ENCODE measurements around the gene CHRNA3.
A peak's percentile ranks its signal among the peaks of the same experiment; 100 is the strongest.
"Not testable (repeated sequence)": the region's sequence is repeated elsewhere in the genome, so short reads cannot be mapped to it uniquely, and the experiment has no call there.

Gene CHRNA3

GRCh38 chr15:78618490-78618934, 2.3 kb downstream of the CHRNA3 start:
- DNase-seq (ENCODE audit: low read depth in 2 of 2), result peak; percentile 91 to 92
- H3K4me3 ChIP-seq (replicated peaks in 1 of 2; ENCODE audit: low read depth in 2 of 2, low read length in 2 of 2), result no peak overlapping the region

GRCh38 chr15:78618064-78618463, 2.7 kb downstream of the CHRNA3 start:
- H3K4me3 ChIP-seq (replicated peaks in 1 of 2; ENCODE audit: low read depth in 2 of 2, low read length in 2 of 2), result no peak overlapping the region
- DNase-seq (ENCODE audit: low read depth in 2 of 2), result no peak
- TF ChIP-seq CTCF (IDR thresholded peaks at IDR 0.05; ENCODE audit: low read depth, low read length), result no peak

More at GRCh38 chr15:78618490-78618934, 2.3 kb downstream of the CHRNA3 start:
- TF ChIP-seq CTCF (IDR thresholded peaks at IDR 0.05; ENCODE audit: low read depth, low read length), result peak; percentile 77

DNA sequence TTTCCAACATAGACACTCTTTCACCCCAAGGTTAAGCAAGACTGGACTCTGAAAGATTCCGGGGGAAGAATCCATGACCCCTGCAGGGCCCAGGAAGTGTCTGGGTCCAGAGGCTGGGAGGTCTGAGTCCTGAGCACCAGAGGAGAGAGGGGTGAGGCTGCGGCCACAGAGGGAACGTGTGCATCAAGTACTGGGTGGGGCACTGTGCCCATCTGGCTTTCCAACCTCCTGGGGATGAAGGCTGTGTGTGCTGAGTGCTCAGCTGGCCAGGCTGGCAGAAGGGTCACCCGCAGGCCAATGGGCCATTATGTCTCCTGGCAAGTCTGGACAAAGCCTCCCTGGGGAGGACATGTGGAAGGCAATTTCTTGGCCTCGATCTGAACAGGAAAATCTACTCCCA, 3.3 kb downstream of the CHRNA3 start:
- TF ChIP-seq CTCF (IDR thresholded peaks at IDR 0.05; ENCODE audit: low read depth, low read length), result no peak
- DNase-seq (ENCODE audit: low read depth in 2 of 2), result no peak
- no peak overlapping the region for H3K4me3 ChIP-seq (replicated peaks in 1 of 2; ENCODE audit: low read depth in 2 of 2, low read length in 2 of 2)

- no peak overlapping the region for H3K4me3 ChIP-seq (replicated peaks in 1 of 2; ENCODE audit: low read depth in 2 of 2, low read length in 2 of 2)
- no peak for DNase-seq (ENCODE audit: low read depth in 2 of 2)
- TF ChIP-seq CTCF (IDR thresholded peaks at IDR 0.05; ENCODE audit: low read depth, low read length), result no peak
Observed at GRCh38 chr15:78617076-78617475, 3.7 kb downstream of the CHRNA3 start.

GRCh38 chr15:78616506-78616905, 4.3 kb downstream of the CHRNA3 start:
- H3K4me3 ChIP-seq (replicated peaks in 1 of 2; ENCODE audit: low read depth in 2 of 2, low read length in 2 of 2), result no peak overlapping the region
- TF ChIP-seq CTCF (IDR thresholded peaks at IDR 0.05; ENCODE audit: low read depth, low read length), result no peak
- no peak for DNase-seq (ENCODE audit: low read depth in 2 of 2)

DNA sequence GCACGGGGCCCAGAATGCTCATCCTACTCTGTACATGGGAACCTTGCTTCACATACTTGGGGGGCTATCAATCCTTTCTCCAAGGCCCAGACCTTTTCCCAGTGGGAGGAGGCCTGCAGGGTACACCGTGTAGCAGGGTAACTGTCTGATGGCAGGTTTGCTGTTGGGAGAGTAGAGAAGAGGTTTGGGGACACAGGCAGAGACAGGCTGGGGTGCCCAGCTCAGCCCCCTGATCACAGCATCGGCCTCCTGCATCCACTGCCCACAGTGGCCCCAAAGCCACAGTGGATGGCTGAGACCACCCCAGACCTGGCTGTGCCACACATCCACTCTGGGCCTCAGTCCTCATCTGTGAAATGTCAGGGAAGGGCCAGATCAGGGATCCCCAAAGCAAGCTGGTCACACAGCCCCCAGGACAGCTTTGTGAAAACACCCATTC, 5.6 kb downstream of the CHRNA3 start:
- H3K4me3 ChIP-seq (replicated peaks in 1 of 2; ENCODE audit: low read depth in 2 of 2, low read length in 2 of 2), result no peak overlapping the region
- DNase-seq (ENCODE audit: low read depth in 2 of 2), result no peak
- no peak for TF ChIP-seq CTCF (IDR thresholded peaks at IDR 0.05; ENCODE audit: low read depth, low read length)

DNA sequence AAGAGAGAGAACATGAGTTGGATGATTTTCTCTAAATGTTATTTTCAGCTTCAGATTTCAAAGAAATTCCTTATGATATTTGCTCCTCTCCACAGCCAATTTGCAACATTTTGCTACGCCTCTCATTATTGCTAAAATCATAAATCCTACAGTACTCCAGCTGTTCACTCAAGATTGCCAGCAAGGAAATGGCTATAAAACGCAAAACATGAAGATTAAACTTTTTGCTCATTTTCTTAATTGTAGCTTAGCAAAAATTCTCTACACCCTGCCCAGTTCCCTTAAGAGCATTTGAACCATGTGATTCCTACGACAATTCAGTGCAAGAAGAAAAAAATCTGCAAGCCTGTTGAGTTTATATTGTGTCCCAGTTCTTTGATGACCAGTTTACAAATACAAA, 6.8 kb downstream of the CHRNA3 start:
- H3K4me3 ChIP-seq (replicated peaks in 1 of 2; ENCODE audit: low read depth in 2 of 2, low read length in 2 of 2), result no peak overlapping the region
- no peak for TF ChIP-seq CTCF (IDR thresholded peaks at IDR 0.05; ENCODE audit: low read depth, low read length)
- DNase-seq (ENCODE audit: low read depth in 2 of 2), result no peak

GRCh38 chr15:78609551-78609950, 11.2 kb downstream of the CHRNA3 start:
- H3K4me3 ChIP-seq (replicated peaks in 1 of 2; ENCODE audit: low read depth in 2 of 2, low read length in 2 of 2); DNase-seq (ENCODE audit: low read depth in 2 of 2): not testable (repeated sequence)

Data from cardiac fibroblast (primary cell).